GM18508 (cell line): Measurements from ENCODE around the gene CXorf58.
"Not testable (repeated sequence)": the region's sequence is repeated elsewhere in the genome, so short reads cannot be mapped to it uniquely, and the experiment has no call there.

ENCODE experiments used
- ATAC-seq: cut with Tn5 transposase; IDR thresholded peaks from one replicate; pipeline ENCODE4 v1.9.1; 2021; ENCODE audit warnings: moderate number of reproducible peaks; ENCODE audit not compliant: insufficient read depth, unreplicated experiment

CXorf58 gene

GRCh38 chrX:23952391-23952790, 44.6 kb downstream of the CXorf58 start:
- no peak for ATAC-seq

DNA sequence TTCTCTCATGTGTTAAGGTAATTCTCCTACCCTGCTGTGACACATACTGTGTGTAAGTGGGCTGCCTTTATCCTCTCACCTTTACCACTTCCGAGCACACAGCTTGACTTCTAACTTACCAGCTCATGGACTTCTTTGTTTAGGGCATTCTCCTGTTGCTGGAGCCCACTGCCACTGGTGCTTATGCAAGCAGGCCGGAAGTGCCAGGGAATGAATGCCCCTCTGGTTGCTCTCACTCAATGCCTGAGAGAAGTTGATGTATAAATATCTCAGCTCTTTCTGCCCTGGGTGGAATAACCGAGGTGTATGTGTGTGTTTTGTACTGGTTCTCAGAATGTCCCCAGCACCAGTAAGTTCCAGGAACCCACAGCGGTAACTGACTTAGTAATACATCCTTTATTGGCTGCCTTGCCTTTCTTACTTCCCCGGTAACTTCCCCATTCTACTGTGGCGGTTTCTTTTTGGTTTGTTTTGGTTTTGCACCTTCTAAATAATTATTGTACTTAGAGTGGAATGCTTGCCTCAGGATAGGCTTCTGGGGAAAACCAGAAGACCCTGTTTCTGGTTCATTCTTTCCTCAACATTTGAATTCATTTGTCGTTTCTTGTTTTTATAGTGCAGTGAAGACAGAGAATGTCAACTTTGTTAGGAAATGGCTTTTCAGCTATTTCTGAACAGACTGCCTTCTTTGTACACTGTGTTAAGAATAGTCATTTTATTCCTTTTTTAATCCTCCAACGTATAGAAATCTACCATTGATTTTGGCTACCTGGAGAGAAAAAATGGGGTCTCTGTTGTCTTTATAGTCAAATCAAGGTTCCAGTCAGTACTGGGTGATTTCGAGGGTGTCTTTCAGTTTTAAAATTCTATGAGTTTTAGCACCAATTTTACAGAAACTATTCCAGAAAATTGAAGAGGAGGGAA, 45.4 kb downstream of the CXorf58 start:
- ATAC-seq = peak; percentile 93

DNA sequence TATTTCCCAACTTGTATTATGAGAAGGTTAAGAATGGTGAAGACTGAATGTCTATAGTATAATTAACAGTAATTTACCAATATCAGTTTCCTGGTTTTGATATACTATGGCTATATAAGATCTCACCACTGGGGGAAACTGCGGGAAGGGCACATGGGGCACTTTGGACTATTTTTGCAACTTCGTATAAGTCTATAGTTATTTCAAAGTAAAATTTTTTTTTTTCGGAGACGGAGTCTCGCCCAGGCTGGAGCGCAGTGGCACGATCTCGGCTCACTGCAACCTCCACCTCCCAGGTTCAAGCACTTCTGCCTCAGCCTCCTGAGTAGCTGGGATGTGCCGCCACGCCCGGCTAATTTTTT, 46.1 kb downstream of the CXorf58 start:
- no peak for ATAC-seq

DNA sequence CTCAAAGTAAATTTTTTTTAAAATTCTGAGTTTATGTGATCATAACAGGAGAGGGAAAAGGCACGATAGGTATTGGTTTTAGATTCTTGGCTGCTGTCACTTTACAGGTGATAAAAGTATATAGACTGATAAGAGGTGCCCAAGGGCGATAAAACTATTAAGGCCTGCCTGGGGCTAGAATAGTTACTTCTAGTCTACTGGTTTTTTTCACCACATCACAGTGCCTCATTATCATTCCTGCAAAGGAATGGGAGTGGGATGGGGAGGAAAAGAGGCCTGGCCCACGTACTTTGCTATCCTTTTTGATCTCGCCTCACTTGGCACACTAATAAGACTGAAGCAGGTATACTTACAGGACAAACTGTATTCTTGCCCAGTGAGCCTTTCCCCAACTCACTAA, 46.6 kb downstream of the CXorf58 start:
- ATAC-seq = no peak

DNA sequence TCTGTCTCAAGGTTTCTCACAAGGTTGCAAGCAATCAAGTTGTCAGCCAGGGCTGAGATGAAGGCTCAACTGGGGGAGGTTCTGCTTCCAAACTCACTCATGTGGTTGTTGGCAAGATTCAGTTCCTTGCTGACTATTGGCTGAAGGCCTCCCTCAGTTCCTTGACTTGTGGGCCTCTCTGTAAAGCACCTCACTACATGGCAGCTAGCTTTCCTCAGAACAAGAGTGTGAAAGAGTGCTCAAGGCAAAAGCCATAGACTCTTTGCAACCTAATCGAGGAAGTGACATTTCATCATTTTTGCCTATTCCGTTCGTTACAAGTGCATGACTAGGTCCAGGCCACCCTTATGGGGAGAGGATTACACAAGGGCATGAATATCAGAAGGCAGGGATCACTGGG, 52.0 kb downstream of the CXorf58 start:
- no peak for ATAC-seq

GRCh38 chrX:23964191-23964590, 56.4 kb downstream of the CXorf58 start:
- ATAC-seq = no peak

GRCh38 chrX:23965630-23966029, 57.8 kb downstream of the CXorf58 start:
- not testable (repeated sequence) for ATAC-seq

DNA sequence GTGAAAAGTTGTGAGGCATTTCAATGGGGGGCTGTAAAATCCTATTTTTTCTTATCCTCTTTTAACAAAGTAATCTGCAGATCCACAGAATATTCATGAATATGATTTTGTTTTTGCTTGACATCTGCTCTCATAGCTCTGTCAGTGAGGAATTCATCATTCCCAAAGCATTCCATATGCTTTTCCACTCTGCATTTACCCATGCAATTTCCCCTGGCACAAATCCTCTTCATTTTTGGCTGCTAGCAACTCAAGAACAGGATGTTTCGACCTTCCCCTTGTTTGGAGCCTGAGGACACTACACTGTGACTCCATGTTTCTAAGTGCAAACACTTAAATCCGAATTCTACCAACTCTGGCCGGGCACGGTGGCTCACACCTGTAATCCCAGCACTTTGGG, 70.7 kb downstream of the CXorf58 start:
- ATAC-seq = no peak

- ATAC-seq = no peak
Observed at GRCh38 chrX:23980011-23980441, 72.2 kb downstream of the CXorf58 start.

DNA sequence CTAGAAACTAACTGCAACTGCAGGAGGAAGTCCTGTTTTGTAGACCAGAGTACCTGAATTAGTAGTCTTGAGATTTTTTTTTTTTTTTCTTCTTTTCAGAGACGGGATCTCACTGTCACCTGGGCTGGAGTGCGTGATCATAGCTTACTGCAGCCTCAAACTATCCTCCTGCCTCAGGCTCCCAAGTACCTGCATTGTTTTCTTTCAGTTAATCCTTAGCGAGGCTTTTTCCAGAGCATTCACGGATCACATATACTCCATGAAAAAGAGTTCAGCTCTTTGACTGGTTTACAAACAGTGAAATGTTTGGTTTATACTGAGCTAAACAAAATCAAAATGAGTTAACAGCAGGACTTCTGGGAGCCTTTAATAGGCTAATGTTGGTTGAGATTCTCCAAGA, 73.4 kb downstream of the CXorf58 start:
- no peak for ATAC-seq

DNA sequence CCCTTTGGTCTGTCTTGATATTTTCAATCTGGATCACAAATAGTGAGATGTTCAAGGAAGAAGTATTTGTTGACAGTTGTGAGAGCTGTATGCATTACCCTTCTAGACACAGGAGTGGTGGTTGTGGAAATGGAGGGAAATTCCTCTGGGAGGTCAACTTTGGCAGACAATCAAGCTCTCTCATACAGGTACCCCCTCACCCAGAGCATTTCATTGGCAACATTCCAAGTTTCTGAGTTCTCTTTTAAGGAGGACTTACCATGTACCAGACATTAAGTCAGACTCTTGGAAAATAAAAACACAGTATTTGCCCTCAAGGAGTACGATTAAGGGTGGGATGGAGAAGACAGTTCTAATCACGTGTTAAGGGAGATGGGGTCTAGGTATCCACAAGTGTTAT, 73.9 kb downstream of the CXorf58 start:
- ATAC-seq = no peak

DNA sequence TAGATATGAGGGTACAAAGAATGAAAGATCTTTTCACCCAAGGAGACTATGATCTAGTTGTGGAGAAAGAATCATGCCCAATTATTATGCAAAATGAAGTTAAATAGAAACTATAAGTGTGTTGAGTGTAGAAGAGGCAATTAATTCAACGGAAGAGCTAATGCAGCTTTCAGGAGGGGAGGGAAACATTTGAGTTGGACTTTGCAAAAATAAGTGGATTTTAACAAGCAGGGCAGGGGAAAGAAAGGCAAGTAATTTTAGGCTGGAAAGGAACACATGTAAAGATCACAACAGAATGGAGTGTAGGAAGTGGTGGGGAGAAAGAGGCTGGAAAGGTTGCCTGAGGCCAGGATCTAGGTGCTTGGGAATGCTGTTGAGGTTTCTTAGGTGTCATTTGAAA, 75.1 kb downstream of the CXorf58 start:
- no peak for ATAC-seq
